HG03095 (cell line): ENCODE measurements around the gene DLG1.

Source experiments
- ATAC-seq: cut with Tn5 transposase; IDR thresholded peaks from one replicate; pipeline ENCODE4 v1.9.1; 2021; ENCODE audit warnings: moderate library complexity; ENCODE audit not compliant: unreplicated experiment

Gene DLG1

DNA sequence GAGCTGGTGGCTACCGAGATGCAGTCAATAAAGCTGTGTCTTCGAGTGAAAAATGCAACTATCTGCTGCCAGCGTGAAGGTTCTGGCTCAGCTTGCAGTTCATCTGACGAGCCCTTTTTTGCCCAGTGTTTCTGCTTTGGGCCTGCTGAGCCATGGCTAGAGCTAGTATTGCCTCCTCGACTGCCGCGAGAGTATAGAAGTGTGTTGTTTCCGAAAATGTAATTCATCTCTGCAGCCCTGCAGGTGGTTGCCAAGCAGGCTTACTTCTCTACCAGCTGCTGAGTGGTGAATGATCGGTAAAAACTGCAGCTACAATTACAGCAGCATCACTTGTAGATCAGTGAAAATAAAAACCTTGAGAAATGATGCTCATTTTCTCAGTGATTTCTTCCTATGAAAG, 114.8 kb downstream of the DLG1 start:
- ATAC-seq = no peak

DNA sequence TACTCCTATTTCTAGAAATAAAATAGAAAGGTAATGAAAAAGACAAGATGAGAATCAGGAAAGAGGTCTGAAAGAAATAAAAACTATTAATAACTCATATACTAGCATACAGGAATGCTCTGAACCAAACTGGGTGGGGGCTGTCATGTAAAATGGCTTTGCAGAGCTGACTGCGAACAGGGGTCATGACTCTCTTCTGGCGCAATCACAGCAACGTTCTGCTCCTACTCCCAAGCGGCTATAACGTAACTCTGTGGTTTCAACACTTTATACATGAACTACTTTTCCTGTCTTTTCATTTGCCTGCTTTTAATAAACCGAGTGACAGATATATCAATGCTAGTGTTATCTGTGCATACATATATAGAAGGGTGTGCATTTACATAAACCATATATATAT, 116.7 kb downstream of the DLG1 start:
- ATAC-seq = no peak

DNA sequence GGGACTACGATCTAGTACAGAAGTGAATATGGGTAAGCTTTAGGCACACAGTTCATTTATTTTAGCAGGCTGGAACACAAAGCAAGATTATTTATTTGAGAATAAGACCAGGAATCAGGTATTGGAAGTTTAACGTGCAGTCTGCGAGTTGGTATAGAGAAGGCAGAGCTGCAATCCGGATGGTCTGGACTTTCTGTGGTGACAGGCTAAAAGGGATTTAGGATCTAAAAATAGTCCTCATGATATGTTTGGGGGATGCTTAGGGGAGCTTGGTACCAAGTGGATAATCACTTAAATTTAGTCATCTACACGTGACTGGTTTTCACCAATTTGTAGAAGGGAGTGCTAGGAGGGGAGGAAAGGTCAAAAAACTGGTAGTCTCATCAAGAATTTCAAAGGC, 119.4 kb downstream of the DLG1 start:
- ATAC-seq = no peak

DNA sequence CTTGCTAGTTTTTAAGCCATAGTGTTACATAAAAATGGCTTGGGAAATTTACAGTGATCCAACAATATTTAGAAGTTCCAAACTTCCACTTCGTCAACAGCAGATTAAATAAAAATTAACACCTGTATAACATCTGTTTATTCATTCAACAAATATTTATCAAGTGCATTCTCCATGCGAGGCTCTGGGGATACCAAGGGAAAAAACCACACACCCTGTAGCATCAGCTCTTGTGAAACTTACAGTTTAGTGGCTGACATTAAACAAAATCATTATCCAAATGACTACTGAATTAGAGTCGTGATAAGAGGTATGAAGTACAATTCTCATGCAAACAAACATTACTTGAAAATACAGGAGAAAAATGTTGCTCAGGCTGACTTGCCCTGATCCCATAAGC, 122.9 kb downstream of the DLG1 start:
- ATAC-seq = no peak

DNA sequence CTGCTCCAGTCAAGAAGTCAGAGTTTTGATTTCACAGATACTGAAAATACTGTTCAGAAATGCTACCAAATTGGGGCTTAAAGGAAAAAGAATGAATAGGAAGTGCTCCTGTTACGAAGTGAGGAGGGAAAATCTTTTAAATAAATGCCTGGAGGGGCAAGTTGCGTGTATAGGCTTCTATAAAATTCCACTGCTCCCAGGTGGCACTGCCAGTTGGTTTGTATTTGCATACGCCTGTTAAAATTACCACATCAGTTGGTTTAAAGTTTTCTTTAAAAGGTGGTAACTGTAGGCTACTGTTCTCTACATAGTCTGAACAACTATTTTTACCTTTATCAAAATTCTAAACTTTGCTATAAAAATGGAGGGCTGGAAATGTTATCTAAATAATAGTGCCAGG, 123.5 kb downstream of the DLG1 start:
- ATAC-seq = no peak

DNA sequence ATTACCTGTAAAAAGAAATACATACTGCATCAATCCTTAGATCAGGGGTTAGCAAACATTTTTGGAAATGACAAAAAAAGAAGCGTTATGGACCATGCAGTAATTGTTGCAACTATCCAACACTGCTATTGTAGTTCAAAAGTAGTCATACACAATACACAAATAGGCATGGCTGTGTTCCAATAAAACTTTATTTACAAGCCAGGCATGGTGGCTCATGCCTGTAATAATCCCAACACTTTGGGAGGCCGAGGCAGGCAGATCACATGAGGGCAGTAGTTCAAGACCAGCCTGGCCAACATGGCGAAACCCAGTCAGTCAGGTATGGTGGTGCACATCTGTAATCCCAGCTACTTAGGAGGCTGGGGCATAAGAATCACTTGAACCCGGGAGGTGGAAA, 124.8 kb downstream of the DLG1 start:
- no peak for ATAC-seq

DNA sequence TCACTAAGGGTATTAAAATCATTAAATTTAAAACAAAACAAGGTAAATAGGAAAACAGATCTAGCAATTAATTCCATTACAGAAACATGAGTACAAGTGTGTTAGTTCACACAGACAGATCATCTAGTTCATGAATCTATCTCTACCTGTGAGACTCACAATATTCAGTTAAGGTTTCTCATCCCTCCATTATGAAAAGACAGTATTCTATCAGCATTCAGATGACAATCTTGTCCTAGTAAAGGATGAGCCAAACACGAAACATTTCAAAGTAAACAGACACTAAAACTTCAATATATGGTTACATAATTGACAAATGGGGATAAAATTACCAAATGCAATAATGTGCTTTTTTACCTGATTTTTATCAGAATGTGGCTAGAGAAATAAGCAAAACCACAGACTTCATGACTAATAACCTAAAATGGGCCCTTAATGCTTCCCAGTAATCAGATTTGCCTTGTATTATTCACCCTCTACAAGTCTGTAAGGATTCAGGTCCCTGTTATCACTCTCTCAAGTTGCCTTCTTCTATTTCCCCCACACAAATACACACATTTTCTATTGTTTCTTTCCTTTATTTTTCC, 126.8 kb downstream of the DLG1 start:
- no peak for ATAC-seq

DNA sequence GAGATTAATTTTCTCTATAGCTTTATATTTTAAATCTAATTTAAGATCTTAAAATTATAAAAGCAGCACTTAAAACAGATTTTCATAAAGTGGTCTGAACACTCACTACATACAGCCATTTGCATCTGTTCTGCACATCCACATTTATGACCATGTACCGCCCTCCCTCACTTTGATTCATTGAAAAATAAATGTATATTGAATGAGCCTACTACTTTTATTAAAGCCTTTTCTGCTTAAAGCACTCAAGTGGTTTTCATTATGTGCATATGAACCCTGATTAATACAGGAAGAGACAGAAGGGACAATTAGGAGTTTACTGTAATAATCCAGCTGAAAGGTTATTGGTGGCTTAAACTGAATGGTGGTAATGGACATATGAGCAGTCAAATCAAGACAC, 129.4 kb downstream of the DLG1 start:
- ATAC-seq = no peak

DNA sequence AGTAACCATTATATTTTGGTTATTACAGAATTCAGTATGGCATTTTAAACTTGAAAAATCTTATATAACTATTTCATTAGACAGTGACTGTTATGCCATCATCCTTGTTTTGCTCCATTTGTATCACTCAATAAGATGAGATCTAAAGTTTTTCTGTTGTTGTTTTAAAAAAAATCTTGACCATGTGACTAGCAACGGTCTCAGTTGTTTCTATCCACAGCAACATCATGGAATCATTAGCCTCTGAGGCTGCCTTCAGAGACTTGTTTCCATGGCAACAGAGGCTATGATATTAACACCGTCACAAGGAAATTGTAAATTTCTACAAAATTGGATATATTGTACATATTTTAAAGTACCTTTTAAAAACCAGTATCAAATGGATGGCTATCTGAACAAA, 129.8 kb downstream of the DLG1 start:
- ATAC-seq = no peak

DNA sequence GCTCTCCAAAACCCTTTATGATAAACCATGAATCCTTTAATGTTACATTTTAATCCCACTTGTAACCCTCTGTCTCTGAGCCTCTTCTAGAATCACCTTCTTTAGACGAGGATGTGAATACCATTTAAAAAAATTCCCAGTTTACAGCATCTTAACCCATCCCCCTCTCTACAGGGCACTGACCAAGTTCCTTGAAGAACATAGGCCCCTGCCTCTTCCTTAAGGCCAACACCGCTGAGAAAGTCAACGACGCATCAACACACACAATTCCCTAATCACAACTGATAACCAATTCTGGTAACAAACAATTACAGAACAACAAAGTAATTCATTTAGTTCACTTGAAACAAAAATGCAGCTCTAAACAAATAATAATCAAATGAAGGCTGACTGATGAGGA, 130.3 kb downstream of the DLG1 start:
- ATAC-seq = no peak

DNA sequence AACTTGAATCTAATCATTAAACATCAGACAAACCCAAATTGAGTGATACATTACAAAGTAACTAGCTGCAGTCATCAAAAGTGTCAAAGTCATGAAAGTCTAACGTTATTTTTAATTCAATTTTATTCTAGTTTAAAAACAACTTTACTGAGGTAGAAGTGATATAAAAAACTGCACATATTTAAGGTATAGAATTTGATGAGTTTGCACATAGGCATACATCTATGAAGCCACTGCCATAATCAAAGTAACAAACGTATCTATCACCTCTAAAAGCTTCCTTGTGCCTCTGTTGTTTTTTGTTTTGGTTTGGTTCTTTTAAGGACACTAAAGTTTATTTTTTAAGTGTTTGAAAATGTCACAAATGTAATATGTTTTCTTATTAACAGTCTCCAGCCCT, 130.9 kb downstream of the DLG1 start:
- no peak for ATAC-seq

DNA sequence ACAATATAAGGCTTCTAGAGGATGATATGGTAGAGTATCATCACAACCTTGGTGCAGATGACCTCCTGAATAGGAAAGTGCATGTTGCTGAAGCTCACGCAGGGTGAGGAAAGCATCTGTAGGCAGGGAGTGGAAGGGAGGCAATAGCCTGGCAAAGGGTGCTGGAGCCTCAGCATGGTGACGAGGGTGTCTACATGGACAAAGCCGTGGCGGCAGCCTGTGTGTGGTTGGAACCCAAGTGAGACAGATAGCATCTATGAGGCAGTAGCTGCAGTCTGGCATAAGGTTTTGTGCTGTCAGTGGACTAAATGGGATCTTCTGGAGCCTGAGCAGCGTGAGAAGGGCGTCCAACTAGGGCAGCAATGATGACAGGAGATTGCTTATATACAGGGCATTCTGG, 132.5 kb downstream of the DLG1 start:
- ATAC-seq = no peak

DNA sequence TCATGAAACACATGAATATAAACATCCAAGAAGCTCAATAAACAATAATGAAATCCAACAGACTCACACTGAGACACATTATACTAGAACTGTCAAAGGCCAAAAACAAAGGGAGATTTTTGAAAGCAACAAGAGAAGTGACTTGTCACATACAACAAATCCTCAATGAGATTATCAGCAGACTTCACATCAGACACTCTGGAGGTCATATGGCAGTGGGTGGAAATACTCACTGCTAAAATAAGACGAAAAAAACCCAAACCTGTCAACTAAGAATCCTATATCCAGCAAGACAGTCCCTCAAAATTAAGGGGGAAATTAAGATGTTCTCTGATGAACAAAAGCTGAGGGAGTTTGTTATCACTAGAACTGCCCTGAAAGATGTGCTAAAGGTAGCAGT, 143.4 kb downstream of the DLG1 start:
- no peak for ATAC-seq

DNA sequence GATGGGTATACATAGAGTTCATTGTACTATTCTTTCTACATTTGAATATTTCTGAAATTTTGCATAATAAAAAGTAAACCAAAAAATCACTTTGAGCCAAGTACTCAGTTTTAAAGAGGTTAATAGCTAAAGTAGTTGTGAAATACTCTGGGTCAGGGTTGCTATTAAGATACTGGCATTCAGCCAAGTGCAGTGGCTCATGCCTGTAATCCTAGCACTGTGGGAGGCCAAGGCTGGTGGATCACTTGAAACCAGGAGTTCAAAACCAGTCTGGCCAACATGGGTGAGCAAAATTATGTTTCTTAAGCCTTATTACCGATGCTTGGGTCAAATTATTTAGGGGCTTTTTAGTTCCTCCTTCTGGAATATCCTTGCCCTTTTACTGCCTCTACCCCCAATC, 146.8 kb downstream of the DLG1 start:
- no peak for ATAC-seq

DNA sequence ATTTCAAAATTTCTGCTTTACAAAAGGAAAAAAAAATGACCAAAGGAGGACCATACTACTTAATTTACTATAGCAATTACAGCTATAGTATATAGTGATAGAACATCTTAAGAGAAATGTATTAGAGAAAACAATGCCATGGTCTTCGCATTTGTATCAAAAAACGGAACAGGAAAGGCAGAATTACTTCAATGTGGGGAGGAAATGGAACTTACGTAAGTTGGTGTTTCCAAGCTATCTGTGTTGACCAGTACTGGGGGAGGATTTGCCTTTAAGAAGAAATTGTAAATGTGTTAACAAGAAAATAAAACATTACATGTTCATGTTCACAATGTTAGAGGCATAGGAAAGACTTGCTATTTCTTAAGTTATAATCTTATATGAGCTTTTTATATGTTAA, 148.9 kb downstream of the DLG1 start:
- no peak for ATAC-seq

DNA sequence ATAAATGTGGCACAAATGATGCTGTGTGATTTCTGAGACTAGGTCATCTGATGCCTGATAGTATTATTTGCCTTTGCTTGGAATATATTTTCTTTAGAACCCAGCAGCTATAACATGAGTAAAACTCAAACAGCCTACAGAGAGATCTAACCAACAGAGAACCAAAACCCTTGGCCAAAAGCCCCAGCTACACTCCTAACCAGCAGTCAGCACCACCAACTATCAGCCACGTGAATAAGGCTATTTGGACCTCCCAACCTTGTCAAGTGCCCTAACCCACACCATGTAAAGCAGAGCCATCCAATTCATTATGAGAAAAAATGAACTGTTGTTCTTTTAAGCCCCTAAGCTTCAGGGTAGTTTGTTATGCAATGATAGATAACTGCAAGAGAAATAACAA, 154.2 kb downstream of the DLG1 start:
- no peak for ATAC-seq

DNA sequence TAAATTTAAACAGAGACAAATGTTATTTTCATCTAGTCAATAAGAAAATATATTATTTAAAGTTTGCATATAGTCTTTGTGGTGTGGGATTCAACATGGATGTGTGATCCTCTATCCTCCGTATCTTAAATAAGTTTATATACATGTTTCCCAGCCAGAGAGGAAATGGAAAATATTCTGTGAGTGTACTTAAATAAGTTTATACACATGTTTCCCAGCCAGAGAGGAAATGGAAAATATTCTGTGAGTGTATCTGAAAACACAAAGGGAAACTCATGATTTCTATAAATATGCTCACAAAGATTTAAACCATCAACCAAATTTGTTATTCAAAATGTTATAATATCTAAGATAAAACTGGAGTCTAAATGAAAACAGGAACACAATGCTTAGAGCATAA, 158.8 kb downstream of the DLG1 start:
- ATAC-seq = no peak

DNA sequence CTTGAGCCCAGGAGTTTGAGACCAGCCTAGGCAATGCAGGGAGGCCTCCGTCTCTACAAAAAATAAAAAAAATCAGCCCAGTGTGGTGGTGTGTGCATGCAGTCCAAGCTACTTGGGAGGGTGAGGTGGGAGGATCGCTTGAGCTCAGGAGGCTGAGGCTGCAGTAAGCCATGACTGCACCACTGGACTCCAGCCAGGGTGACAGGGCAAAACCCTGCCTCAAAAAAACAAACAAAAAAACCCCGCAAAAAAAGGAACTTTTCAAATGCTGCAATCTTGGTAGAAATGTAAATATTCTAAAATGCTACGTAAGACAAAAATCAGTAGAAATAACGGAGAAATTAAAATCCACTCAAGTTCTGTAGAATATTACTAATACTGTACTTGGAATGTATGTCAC, 160.7 kb downstream of the DLG1 start:
- ATAC-seq = no peak

DNA sequence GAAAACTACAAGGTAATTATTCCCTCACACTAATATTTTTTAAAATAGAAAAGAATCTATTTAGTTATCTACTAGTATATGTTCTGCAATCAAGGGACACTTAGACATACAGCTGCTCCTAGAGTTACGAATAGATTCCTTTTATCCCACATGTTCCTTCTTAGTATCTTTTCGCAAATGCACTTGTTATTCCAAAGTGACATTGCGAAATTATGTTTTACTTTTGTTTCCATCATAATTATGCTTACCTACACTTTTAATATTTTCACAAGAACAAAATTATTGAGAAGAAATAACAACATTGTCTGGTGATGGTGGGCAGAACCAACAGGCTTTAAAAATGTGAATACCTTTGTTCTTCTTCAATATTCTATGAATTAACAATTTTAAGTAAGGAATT, 161.7 kb downstream of the DLG1 start:
- ATAC-seq = no peak

DNA sequence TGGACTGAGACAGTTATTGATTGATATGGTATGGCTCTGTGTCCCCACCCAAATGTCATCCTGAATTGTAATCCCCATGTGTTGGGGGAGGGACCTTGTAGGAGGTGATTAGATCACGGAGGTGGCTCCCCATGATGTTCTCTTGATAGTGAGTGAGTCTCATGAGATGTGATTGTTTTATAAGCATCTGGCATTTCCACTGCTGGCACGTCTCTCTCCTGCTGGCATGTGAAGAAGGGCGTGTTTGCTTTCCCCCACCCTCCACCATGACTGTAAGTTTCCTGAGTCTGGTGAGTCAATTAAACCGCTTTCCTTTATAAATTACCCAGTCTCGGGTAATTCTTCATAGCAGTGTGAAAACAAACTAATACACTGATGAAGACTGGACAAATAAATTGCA, 163.2 kb downstream of the DLG1 start:
- ATAC-seq = no peak

DNA sequence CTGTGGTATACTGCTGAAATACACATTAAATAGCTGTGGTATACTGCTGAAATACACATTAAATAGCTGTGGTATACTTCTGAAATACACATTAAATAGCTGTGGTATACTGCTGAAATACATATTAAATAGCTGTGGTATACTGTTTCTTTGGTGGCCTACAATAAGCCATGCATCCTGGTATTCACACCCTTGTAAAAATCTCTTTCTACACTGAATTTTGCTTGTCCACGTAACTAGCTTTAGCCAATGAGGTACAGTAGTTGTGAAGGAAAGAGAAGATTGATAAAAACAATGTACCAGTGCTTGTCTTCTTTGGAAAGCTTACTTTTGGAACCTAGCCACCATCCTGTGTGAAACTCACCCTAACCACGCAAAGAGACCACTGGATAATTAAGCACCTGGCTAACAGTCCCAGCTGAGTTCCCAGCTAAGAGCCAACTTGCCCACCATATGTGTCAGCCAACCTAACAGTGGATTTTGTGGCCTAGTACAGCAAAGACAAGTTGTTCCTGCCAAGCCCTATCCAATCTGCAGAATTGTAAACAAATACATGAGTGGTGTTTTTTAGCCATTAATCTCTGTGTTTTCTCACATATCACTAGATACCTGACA, 165.4 kb downstream of the DLG1 start:
- no peak for ATAC-seq

DNA sequence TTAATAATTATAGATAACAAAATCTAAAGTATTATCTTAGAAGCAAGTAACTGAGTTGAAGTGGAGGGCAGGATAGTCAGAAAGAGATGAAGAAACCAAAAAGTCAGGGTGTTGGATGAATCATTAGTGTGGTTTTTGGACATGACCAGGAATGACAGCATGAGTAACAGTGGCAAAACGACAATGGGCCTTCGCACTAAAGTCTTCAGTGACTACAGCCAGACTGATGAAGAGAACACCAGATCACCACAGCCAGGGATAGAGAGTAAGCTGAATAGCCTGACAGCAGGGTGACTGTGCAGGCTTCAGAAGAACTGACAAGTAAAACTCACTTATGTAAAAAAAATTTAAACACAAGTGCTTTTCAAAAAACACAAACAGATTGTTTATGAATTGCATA, 172.8 kb downstream of the DLG1 start:
- ATAC-seq = no peak

DNA sequence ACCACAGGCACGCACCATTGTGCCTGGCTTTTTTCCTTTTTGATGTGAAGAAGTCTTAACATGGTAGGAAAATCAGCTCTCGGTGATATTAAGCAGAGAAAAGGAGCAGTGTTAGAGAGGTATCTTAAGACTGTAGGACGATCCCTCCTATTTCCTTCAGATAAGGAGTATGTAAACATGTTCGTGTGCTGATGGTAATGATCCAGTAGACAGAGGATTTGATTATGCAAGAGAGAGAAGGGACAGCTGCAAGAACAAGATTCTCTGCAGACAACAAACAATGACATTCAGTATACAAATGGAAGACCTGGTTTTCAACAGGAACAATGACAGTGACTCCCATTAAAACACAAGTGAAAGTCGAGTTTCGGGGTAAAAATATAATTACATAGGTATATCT, 173.7 kb downstream of the DLG1 start:
- ATAC-seq = no peak
